H1 (cell line): Measurements from ENCODE around the gene SHANK2. TPM values are rescaled to one million over a fixed set of nuclear protein-coding genes. Genes with fewer than 3 reads are reported as not detected.

ENCODE experiments used
- CTCF ChIA-PET: fragments of 300-600 bp; sonication (Branson Sonifier 250); formaldehyde crosslinking; loops from one replicate; lab custom pipeline; 2021; ENCODE audit not compliant: partially characterized antibody; lab: Charles Lee
- POLR2A ChIA-PET: fragments of 300-600 bp; sonication (Branson Sonifier 250); formaldehyde crosslinking; loops from one replicate; lab custom pipeline; 2021; ENCODE audit warnings: inconsistent platforms; ENCODE audit not compliant: partially characterized antibody; lab: Charles Lee
- DNase-seq, 2 experiments: peaks; one replicate each; pipeline versions ENCODE4 v3.0.0 to v3.0.0-alpha.2; 2010 to 2022; ENCODE audit warnings: low spot score in 2 of 2, low read depth in 1 of 2, mixed read lengths in 1 of 2
- FAIRE-seq: peaks from 2 replicates; lab custom pipeline; 2011; peaks lifted over from hg19 to GRCh38; lab: Jason Lieb, UNC
- H2AFZ ChIP-seq: 2 replicates; pipeline ENCODE4 v1.8.1; 2012; ENCODE audit warnings: low read length, inconsistent platforms
- H2AK5ac ChIP-seq: 2 replicates; pipeline ENCODE4 v1.6.1; 2013; ENCODE audit warnings: low read depth, low read length
- H2BK120ac ChIP-seq: replicated peaks from 2 replicates; pipeline ENCODE3; 2013; ENCODE audit warnings: low read depth, low read length, inconsistent platforms
- H2BK12ac ChIP-seq: 2 replicates; pipeline ENCODE4 v1.6.1; 2013; ENCODE audit warnings: low read depth, low read length
- H2BK15ac ChIP-seq: 2 replicates; pipeline ENCODE4 v1.6.1; 2013; ENCODE audit warnings: low read length
- H2BK20ac ChIP-seq: 2 replicates; pipeline ENCODE4 v1.6.1; 2013; ENCODE audit warnings: low read length
- H2BK5ac ChIP-seq: 2 replicates; pipeline ENCODE4 v1.6.1; 2013; ENCODE audit warnings: low read depth, low read length
- H3K14ac ChIP-seq: 2 replicates; pipeline ENCODE4 v1.6.1; 2013; ENCODE audit warnings: inconsistent platforms; ENCODE audit not compliant: insufficient read length
- H3K18ac ChIP-seq: 2 replicates; pipeline ENCODE4 v1.6.1; 2013; ENCODE audit warnings: low read length; ENCODE audit errors: extremely low read depth
- H3K23ac ChIP-seq: 2 replicates; pipeline ENCODE4 v1.6.1; 2013; ENCODE audit warnings: inconsistent platforms; ENCODE audit not compliant: insufficient read length
- H3K23me2 ChIP-seq: 2 replicates; pipeline ENCODE4 v1.6.1; 2013; ENCODE audit warnings: low read depth, low read length
- H3K27ac ChIP-seq: 2 replicates; pipeline ENCODE4 v1.6.1; 2011; ENCODE audit warnings: low read depth, low read length, inconsistent platforms
- H3K27me3 ChIP-seq, 4 experiments: replicated peaks in 1 of 4; 1 replicate in 1 of 4; 2 replicates in 3 of 4; pipeline versions ENCODE4 v1.6.1 to v1.8.1; 2011 to 2013; ENCODE audit warnings: low read length in 3 of 4, mild to moderate bottlenecking in 3 of 4, inconsistent platforms in 2 of 4, mixed read lengths in 2 of 4, moderate library complexity in 1 of 4; ENCODE audit not compliant: control insufficient read depth in 3 of 4, insufficient read depth in 3 of 4; ENCODE audit errors: extremely low read depth in 1 of 4
- H3K36me3 ChIP-seq, 4 experiments: 2 replicates each; pipeline versions ENCODE4 v1.6.1 to v1.8.1; 2011 to 2013; ENCODE audit warnings: mild to moderate bottlenecking in 4 of 4, low read length in 3 of 4, moderate library complexity in 2 of 4, control low read depth in 1 of 4, inconsistent platforms in 1 of 4; ENCODE audit not compliant: insufficient read depth in 4 of 4, control insufficient read depth in 2 of 4
- H3K4ac ChIP-seq: replicated peaks from 2 replicates; pipeline ENCODE3; 2013; ENCODE audit warnings: low read length, low read depth, mixed read lengths, inconsistent platforms; ENCODE audit not compliant: insufficient read length
- H3K4me1 ChIP-seq, 4 experiments: replicated peaks in 1 of 4; 1 replicate in 1 of 4; 2 replicates in 3 of 4; pipeline versions ENCODE4 v1.6.1 to v1.8.1; 2011 to 2013; ENCODE audit warnings: low read length in 3 of 4, inconsistent platforms in 2 of 4, mixed read lengths in 1 of 4; ENCODE audit not compliant: insufficient read depth in 4 of 4, control insufficient read depth in 3 of 4
- H3K4me2 ChIP-seq, 2 experiments: 2 replicates each; pipeline versions ENCODE4 v1.6.1 to v1.8.1; 2011 to 2013; ENCODE audit warnings: low read depth in 2 of 2, low read length in 2 of 2, control low read depth in 1 of 2, inconsistent platforms in 1 of 2, mild to moderate bottlenecking in 1 of 2; ENCODE audit not compliant: insufficient read depth in 1 of 2
- H3K4me3 ChIP-seq, 4 experiments: fragments of 200-600, 300-600 bp in 1 of 4; sonication (generic), shearing (Covaris generic), sonication (Bioruptor Twin) in 1 of 4; 2 replicates each; pipeline versions ENCODE4 v1.5.1 to v1.8.1; 2011 to 2016; ENCODE audit warnings: low read length in 4 of 4, low read depth in 3 of 4, control low read depth in 2 of 4, inconsistent platforms in 2 of 4, mild to moderate bottlenecking in 2 of 4, mixed read lengths in 1 of 4, moderate library complexity in 1 of 4; ENCODE audit not compliant: insufficient read depth in 2 of 4; ENCODE audit errors: extremely low read depth in 1 of 4
- H3K56ac ChIP-seq: replicated peaks from 2 replicates; pipeline ENCODE3; 2013; ENCODE audit warnings: low read depth, mild to moderate bottlenecking, mixed read lengths, low read length, inconsistent platforms; ENCODE audit not compliant: insufficient read length
- H3K79me1 ChIP-seq: 2 replicates; pipeline ENCODE4 v1.6.1; 2013; ENCODE audit warnings: low read depth, low read length, control low read depth
- H3K79me2 ChIP-seq, 2 experiments: 2 replicates each; pipeline versions ENCODE4 v1.6.1 to v1.8.1; 2012 to 2013; ENCODE audit warnings: low read length in 2 of 2, mild to moderate bottlenecking in 2 of 2, inconsistent platforms in 1 of 2; ENCODE audit not compliant: insufficient read depth in 2 of 2, control insufficient read depth in 1 of 2
- H3K9ac ChIP-seq, 4 experiments: replicated peaks in 1 of 4; 1 replicate in 1 of 4; 2 replicates in 3 of 4; pipeline versions ENCODE4 v1.6.1 to v1.8.1; 2011 to 2013; ENCODE audit warnings: low read depth in 3 of 4, low read length in 3 of 4, control low read depth in 2 of 4, mild to moderate bottlenecking in 2 of 4, moderate library complexity in 2 of 4, inconsistent platforms in 1 of 4; ENCODE audit errors: extremely low read depth in 1 of 4
- H3K9me3 ChIP-seq, 2 experiments: 2 replicates each; pipeline versions ENCODE4 v1.6.1 to v1.8.1; 2012 to 2013; ENCODE audit warnings: mild to moderate bottlenecking in 2 of 2, moderate library complexity in 2 of 2, control low read depth in 1 of 2, inconsistent platforms in 1 of 2, low read depth in 1 of 2, low read length in 1 of 2, mixed read lengths in 1 of 2; ENCODE audit not compliant: insufficient read depth in 2 of 2
- H4K20me1 ChIP-seq, 2 experiments: replicated peaks in 1 of 2; 2 replicates each; pipeline versions ENCODE3 to v1.8.1; 2011 to 2013; ENCODE audit warnings: inconsistent platforms in 2 of 2, low read length in 2 of 2, mild to moderate bottlenecking in 1 of 2; ENCODE audit not compliant: insufficient read depth in 2 of 2, control insufficient read depth in 1 of 2
- H4K5ac ChIP-seq: 2 replicates; pipeline ENCODE4 v1.6.1; 2013; ENCODE audit warnings: low read length, low read depth, mixed read lengths, inconsistent platforms; ENCODE audit not compliant: insufficient read length
- H4K8ac ChIP-seq: 2 replicates; pipeline ENCODE4 v1.8.0; 2013; ENCODE audit warnings: mild to moderate bottlenecking, moderate library complexity, low read length, inconsistent platforms; ENCODE audit not compliant: insufficient read depth; ENCODE audit errors: extremely low read depth
- H4K91ac ChIP-seq: replicated peaks from 2 replicates; pipeline ENCODE3; 2013; ENCODE audit warnings: low read length, mixed read lengths, inconsistent platforms; ENCODE audit not compliant: insufficient read length
- ATF2 ChIP-seq: IDR thresholded peaks from 2 replicates; pipeline ENCODE4 v1.6.1; 2012; ENCODE audit warnings: low read length, inconsistent platforms
- E2F6 ChIP-seq: IDR thresholded peaks from 2 replicates; pipeline ENCODE4 v1.6.1; 2012; ENCODE audit warnings: inconsistent platforms
- GABPA ChIP-seq: IDR thresholded peaks from 2 replicates; pipeline ENCODE4 v1.6.1; 2011; ENCODE audit warnings: mild to moderate bottlenecking, low read length, moderate library complexity, borderline replicate concordance; ENCODE audit not compliant: insufficient read depth
- HDAC2 ChIP-seq, 2 experiments: fragments of 300-600 bp in 1 of 2; sonication (generic) in 1 of 2; IDR thresholded peaks; 2 replicates each; pipeline ENCODE4 v1.6.1; 2011 to 2012; ENCODE audit warnings: low read depth in 2 of 2, low read length in 2 of 2, mild to moderate bottlenecking in 2 of 2, moderate library complexity in 2 of 2, borderline replicate concordance in 1 of 2, inconsistent platforms in 1 of 2
- KDM4A ChIP-seq: IDR thresholded peaks from one replicate; pipeline ENCODE4 v1.7.1; 2012; ENCODE audit warnings: low read depth, mild to moderate bottlenecking, moderate library complexity, low read length, inconsistent platforms; ENCODE audit not compliant: severe bottlenecking
- MAFK ChIP-seq: IDR thresholded peaks from 2 replicates; pipeline ENCODE4 v1.6.1; 2012; ENCODE audit warnings: low read depth, mild to moderate bottlenecking, improper control_type of control experiment, low read length
- RXRA ChIP-seq: IDR thresholded peaks from 2 replicates; pipeline ENCODE4 v1.6.1; 2011; ENCODE audit warnings: low read depth, mild to moderate bottlenecking, low read length, moderate library complexity; ENCODE audit not compliant: insufficient read depth
- SP4 ChIP-seq: IDR thresholded peaks from 2 replicates; pipeline ENCODE4 v1.6.1; 2012; ENCODE audit warnings: low read length, inconsistent platforms
- SUZ12 ChIP-seq: fragments of 200-600 bp; sonication (generic); IDR thresholded peaks from 2 replicates; pipeline ENCODE4 v1.6.1; 2012; ENCODE audit warnings: mild to moderate bottlenecking, inconsistent platforms, low read length, moderate library complexity, mixed read lengths
- TAF1 ChIP-seq: IDR thresholded peaks from 2 replicates; pipeline ENCODE4 v1.6.1; 2011; ENCODE audit warnings: mild to moderate bottlenecking, low read depth, low read length
- ZNF274 ChIP-seq: IDR thresholded peaks from 2 replicates; pipeline ENCODE4 v1.7.0; 2012; ENCODE audit warnings: low read length, borderline replicate concordance; ENCODE audit errors: extremely low read depth
- WGBS, 2 experiments: shearing (Covaris generic) in 1 of 2; methylation state at CpG; one replicate each; pipeline versions ENCODE4 v1.1.6 to v1.1.7; 2013 to 2015; ENCODE audit warnings: low lambda C conversion rate in 2 of 2, mixed read lengths in 2 of 2, inconsistent platforms in 1 of 2, low coverage in 1 of 2, missing lambda C conversion rate in 1 of 2; ENCODE audit not compliant: insufficient replicate concordance in 2 of 2, insufficient coverage in 1 of 2, insufficient read length in 1 of 2; ENCODE audit errors: extremely low coverage in 1 of 2, missing lambda C conversion rate in 1 of 2; 5-methylcytosine and 5-hydroxymethylcytosine counted together
- polyA plus RNA-seq, 7 experiments: library from polyadenylated mRNA; depleted of rRNA in 3 of 7; stranded (reverse) in 5 of 7; unstranded in 2 of 7; fragments of >200 nt in 5 of 7; fragments of 200-250 nt in 2 of 7; gene quantifications; 1 replicate in 5 of 7; 2 replicates in 1 of 7; 4 replicates in 1 of 7; pipeline versions ENCODE4 v1.2.1 to v1.2.3, GENCODE V29; 2011 to 2013; ENCODE audit warnings: missing spikeins in 2 of 7, mixed read lengths in 2 of 7
- total RNA-seq: library from RNA; stranded (reverse); fragmentation: NEBNext Ultra II Directional; extraction: Animal tissue kit (Norgen Biotek cat#: 25700); gene quantifications from 2 replicates; pipeline ENCODE4 v1.2.1, GENCODE V29; 2021

SHANK2 gene
- total and polyA plus RNA-seq, 2 of the 8 experiments (the other 6 are each of a cell fraction or from before 2014, with no cell fraction given), result 10.1 to 54.2 TPM

- Histone ChIP-seq H4K20me1 (peaks cover 11 to 23% of the 10 kb centered on the region in 2 experiments), H3K27me3 (no peaks in the 10 kb centered on the region), H3K56ac (no peak overlapping the region), H3K79me2 (peaks cover 0 to 58% of the 10 kb centered on the region in 2 experiments; a peak in 3 of 4 replicates), H4K5ac (no peak overlapping the region), H2AK5ac (no peak overlapping the region), H3K79me1 (peaks cover 15% of the 10 kb centered on the region), H4K8ac (no peak overlapping the region), H2BK12ac (no peak overlapping the region), H3K23ac (no peak overlapping the region), H4K91ac (no peak overlapping the region), H3K4ac (no peak overlapping the region), H3K36me3 (peaks cover 0 to 5% (median 0%) of the 10 kb centered on the region in 4 experiments; a peak in 1 of 8 replicates), H3K4me1 (peaks cover 0 to 21% (median 8%) of the 10 kb centered on the region in 4 experiments; a peak in 5 of 7 replicates), H3K9me3 (peaks cover 0 to 3% of the 10 kb centered on the region in 2 experiments; a peak in 1 of 4 replicates), H2AFZ (no peak overlapping the region), H3K18ac (no peak overlapping the region), H2BK15ac (no peak overlapping the region), H3K23me2 (no peaks in the 10 kb centered on the region), H2BK20ac (no peak overlapping the region), H3K9ac (no peak overlapping the region), H3K4me3 (no peak overlapping the region), H3K4me2 (no peak overlapping the region), H3K27ac (no peak overlapping the region), H2BK5ac (no peak overlapping the region), H3K14ac (no peak overlapping the region), H2BK120ac (no peak overlapping the region)
- ChIA-PET CTCF (interaction anchor here (1.3 kb wide), 1 partner anchor 42 kb away, joined by 3 read pairs; the partner anchor contains the start of gene SHANK2), POLR2A (interaction anchor here (1.2 kb wide), 1 partner anchor 15 kb away, joined by 3 read pairs; no protein-coding TSS in a partner anchor)
- DNase-seq, result no peak
- 88% methylated on average over 8 of the region's 8 CpGs; no CpG with 5 or more reads in 1 of the 2 experiments for WGBS, 2 experiments
- no peak for FAIRE-seq
- no peak for TF ChIP-seq TAF1
- TF ChIP-seq GABPA, result no peak
- TF ChIP-seq SUZ12, result no peak
- no peak for TF ChIP-seq ATF2
- TF ChIP-seq KDM4A, result no peak
- TF ChIP-seq MAFK, result no peak
- TF ChIP-seq SP4, result no peak
- TF ChIP-seq HDAC2 (IDR thresholded peaks at IDR 0.05; ENCODE audit: borderline replicate concordance in 1 of 2, low read depth in 2 of 2, low read length in 2 of 2), result no peak
- TF ChIP-seq ZNF274, result no peak
- no peak for TF ChIP-seq E2F6
- no peak for TF ChIP-seq RXRA
Measured at GRCh38 chr11:71210861-71211260, 41.5 kb downstream of the SHANK2 start.
